Measurements from ENCODE around the gene CNNM4.

DNA sequence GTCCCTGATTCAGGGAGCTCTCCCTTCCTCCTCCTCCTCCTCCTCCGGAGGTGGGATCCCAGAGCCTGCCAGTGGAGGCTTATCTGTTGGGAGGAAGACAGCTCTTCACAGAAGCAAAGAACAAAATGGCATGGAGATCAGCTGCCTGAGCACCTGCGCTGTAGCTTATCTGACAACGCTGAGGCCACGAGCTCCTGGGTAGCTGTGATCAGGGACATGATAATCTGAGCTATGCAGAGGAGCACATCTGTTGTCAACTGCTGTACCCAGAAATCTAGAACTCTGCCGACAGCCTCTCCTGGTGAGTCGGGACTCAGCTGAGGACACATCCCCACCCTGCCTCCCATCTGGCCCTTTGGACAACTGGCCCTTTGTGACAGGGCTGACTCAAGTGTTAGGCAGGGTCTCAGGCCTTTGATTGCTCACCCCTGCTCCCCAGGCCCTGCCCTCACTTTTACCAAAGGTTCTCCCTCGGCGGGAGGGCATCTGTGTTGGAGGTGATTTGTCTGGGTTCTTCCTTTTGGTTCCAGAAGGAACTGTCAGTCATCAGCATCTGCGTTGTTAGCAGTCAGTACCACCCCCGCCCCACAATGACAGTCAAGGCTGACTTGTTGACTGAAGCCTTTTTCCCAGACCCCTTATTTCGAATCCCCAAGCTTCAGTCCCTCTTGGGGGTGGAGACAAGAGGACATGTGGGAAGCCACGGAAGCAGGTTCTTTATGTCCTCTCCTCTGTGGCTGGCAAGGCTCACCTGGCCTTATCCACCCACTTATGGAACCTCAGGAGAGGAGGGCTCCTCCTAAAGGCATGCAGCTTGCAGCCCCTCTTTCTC lies 49.5 kb downstream of the CNNM4 start:
- TF ChIP-seq POLR2AphosphoS5 (IDR thresholded peaks at IDR 0.05; ENCODE audit: low read depth, low read length) (no peak), POLR2A (IDR thresholded peaks at IDR 0.05; ENCODE audit: low read depth, low read length) (no peak), TAF1 (IDR thresholded peaks at IDR 0.05; ENCODE audit: borderline replicate concordance, low read depth, low read length) (no peak)

All from GM12892 (cell line).